OCI-LY7 (cell line): ENCODE results near the gene AARSD1.
"Not testable (repeated sequence)": the region's sequence is repeated elsewhere in the genome, so short reads cannot be mapped to it uniquely, and the experiment has no call there.

Source experiments
- EZH2phosphoT487 ChIP-seq: fragments of 200-600 bp; sonication (generic); IDR thresholded peaks from 2 replicates; pipeline ENCODE4 v1.6.1; 2018; ENCODE audit warnings: low read depth, borderline replicate concordance, mild to moderate bottlenecking, mixed run types, antibody characterized with exemption, low read length, moderate library complexity, mixed read lengths
- TF ChIP-seq, protein P1 (sequence below): fragments of 200-600 bp; sonication (generic); conservative IDR thresholded peaks from 2 replicates; pipeline ENCODE4 v1.5.1; 2014; ENCODE audit warnings: mild to moderate bottlenecking, antibody characterized with exemption, low read length, moderate library complexity, mixed read lengths

DNA sequence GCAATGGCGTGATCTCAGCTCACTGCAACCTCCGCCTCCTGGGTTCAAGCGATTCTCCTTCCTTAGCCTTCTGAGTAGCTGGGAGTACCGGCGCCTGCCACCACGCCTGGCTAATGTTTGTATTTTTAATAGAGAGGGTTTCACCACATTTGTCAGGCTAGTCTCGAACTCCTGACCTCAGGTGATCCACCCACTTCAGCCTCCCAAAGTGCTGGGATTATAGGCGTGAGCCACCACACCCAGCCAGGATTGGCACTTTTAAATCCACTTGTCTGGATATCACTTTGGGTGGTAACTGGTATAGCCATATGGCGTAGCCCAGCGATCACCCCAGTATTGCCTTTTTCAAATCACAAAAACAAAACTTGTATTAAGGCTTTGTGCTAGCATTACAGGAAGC is 29.7 kb upstream of the AARSD1 start:
- TF ChIP-seq, protein P1, sequence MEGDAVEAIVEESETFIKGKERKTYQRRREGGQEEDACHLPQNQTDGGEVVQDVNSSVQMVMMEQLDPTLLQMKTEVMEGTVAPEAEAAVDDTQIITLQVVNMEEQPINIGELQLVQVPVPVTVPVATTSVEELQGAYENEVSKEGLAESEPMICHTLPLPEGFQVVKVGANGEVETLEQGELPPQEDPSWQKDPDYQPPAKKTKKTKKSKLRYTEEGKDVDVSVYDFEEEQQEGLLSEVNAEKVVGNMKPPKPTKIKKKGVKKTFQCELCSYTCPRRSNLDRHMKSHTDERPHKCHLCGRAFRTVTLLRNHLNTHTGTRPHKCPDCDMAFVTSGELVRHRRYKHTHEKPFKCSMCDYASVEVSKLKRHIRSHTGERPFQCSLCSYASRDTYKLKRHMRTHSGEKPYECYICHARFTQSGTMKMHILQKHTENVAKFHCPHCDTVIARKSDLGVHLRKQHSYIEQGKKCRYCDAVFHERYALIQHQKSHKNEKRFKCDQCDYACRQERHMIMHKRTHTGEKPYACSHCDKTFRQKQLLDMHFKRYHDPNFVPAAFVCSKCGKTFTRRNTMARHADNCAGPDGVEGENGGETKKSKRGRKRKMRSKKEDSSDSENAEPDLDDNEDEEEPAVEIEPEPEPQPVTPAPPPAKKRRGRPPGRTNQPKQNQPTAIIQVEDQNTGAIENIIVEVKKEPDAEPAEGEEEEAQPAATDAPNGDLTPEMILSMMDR: not testable (repeated sequence)
- not testable (repeated sequence) for TF ChIP-seq EZH2phosphoT487
